Left colon (tissue), 2 donors: Measurements from ENCODE around the gene SEMA4A. TPM values are rescaled to one million over a fixed set of nuclear protein-coding genes. Genes with fewer than 3 reads are reported as not detected.

Experiments
- ATAC-seq: fragments of 200-7000 bp; cut with Tn5 transposase; one replicate; pipeline ENCODE4 v1.9.1; 2020; ENCODE audit warnings: mild to moderate bottlenecking, moderate library complexity
- DNase-seq, 2 donors: peaks; one replicate each; pipeline ENCODE4 v3.0.0-alpha.2; 2020
- intact Hi-C, 2 donors: fragments of 100-400 bp; cut with DNase I in 1 of 2; cut with micrococcal nuclease in 1 of 2; formaldehyde crosslinking; loops; one replicate each; pipeline versions ENCODE4 v1.11.2 to v1.14.0; 2022; cut with DNase I, micrococcal nuclease
- total RNA-seq, 2 donors: library from RNA; stranded (reverse); fragmentation: NEBNext Ultra II Directional; extraction: Animal tissue kit (Norgen Biotek cat#: 25700); gene quantifications; one replicate each; pipeline ENCODE4 v1.2.1, GENCODE V29; 2021
- donor health status: DM: no; HTN: no; CAD: no.
- donor health status: DM: yes; HTN: yes; CAD: no.

The SEMA4A gene
- total RNA-seq, 2 donors from 2014 or later: 3.5 to 6.5 TPM

DNA sequence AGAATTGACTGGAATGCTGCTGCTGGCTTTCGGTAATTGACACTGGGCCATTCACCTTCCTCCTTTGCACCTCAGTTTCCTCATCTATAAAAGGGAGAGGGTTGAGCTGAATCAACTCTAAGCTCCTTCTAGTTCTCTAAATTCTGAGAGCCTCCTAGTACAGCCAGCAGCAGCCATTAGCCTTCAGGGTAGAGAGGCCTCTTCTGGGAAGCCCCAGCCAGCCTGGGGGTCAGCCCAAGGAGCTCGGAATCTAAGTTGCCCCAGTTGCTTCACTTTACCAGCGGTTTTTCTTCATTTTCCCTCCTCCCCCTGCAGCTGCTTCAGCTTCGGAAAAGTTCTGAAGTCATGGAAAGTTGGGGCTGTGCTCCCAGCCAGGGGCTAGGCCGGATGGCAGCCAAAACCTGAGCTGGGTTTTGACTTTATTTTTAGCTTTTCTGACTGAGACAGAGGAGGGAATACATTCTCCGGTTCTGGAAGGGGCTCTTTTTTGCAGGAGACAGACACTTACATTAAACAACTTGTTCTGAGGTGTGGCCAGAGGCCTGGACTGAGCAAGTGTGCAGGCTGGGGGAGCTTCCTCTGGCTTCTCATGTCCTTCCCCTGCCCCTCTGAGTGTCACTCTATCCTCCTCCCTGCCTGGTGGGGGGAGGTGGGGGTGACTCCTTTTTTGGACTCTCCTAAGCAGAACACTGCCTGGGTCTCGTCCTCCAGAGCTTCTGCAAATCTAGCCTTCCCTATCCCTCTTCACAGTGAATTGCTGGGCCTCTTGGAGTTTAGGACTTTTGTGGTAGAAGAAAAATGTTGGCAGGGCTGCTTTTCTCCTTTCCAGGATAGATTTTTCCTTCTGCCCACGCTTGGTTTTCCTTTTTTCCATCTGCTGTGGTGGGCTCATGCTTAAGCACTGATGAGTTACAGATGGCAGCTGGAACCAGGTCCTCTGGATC lies 24.5 kb upstream of the SEMA4A start:
- intact Hi-C loops: loop anchor here in 1 of 2 donors (2.0 kb wide), 1 partner anchor 32 kb away; no protein-coding TSS in a partner anchor
- no peak for ATAC-seq
- DNase-seq: no peak

DNA sequence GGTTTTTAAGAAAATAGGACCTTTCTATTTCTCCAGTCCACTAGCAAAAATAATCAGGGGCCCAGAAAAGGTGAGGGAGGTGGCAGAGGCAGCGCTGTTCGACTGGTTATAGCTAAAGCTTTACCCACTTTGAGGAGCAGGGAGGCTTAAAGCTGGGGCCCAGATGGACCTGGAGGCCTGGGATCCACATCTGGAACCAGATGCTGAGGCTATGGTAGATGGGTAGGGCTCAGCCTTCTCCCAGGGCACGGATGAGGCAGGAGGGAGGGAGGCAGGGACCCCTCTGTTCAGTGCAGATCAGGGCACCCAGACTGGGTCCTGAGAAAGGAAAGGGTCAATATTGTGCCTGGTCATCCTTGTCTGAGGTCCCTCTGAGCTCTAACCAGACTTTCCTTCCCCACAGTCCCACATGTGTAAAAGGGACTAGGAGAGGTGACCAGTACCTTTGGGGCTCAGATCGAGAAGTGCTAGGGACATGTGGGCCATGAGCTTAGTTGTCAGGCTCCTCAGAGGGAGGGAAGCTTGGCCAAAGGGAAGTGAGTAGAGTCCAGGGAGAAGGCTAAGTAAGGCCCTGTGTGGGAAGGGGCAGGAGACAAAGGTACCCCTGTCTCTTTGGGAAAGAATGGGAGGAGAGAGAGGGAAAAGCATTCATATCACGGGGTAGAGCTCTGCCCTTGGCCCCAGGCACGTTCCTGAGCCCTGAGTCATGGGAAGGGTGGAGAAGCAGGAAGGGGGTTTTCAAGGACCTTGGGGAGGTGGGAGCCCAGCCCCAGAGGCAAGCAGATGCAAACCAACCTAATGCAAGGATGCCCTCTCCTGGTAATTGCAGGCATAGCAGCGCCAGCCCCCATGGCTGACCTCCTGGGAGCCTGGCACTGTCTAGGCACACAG lies 23.5 kb upstream of the SEMA4A start:
- ATAC-seq (peak; percentile 73), DNase-seq (peak; percentile 85 to 88)
- intact Hi-C loops: loop anchor here (2.0 kb wide), 1 partner anchor 33 kb away; no protein-coding TSS in a partner anchor

DNA sequence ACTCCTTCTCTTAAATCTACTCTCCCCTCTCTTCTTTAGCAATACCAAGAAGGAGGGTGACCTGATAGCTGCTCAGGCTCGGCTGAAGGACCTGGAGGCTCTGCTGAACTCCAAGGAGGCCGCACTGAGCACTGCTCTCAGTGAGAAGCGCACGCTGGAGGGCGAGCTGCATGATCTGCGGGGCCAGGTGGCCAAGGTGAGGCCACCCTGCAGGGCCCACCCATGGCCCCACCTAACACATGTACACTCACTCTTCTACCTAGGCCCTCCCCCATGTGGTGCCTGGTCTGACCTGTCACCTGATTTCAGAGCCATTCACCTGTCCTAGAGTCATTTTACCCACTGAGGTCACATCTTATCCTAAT lies 22.8 kb upstream of the SEMA4A start:
- ATAC-seq (peak; percentile 1), DNase-seq (no peak)
- intact Hi-C loops: loop anchor here in 1 of 2 donors (2.0 kb wide), 1 partner anchor 34 kb away; no protein-coding TSS in a partner anchor

DNA sequence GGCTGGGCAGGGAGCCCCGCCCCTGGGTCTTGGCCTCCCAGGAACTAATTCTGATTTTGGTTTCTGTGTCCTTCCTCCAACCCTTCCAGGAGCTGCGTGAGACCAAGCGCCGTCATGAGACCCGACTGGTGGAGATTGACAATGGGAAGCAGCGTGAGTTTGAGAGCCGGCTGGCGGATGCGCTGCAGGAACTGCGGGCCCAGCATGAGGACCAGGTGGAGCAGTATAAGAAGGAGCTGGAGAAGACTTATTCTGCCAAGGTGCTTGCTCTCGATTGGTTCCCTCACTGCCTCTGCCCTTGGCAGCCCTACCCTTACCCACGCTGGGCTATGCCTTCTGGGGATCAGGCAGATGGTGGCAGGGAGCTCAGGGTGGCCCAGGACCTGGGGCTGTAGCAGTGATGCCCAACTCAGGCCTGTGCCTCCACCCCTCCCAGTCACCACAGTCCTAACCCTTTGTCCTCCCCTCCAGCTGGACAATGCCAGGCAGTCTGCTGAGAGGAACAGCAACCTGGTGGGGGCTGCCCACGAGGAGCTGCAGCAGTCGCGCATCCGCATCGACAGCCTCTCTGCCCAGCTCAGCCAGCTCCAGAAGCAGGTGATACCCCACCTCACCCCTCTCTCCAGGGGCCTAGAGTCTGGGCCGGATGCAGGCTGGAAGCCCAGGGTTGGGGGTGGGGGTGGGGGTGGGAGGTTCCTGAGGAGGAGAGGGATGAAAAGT lies 18.5 kb upstream of the SEMA4A start:
- intact Hi-C loops: no loop called here
- no peak for DNase-seq
- ATAC-seq: no peak

DNA sequence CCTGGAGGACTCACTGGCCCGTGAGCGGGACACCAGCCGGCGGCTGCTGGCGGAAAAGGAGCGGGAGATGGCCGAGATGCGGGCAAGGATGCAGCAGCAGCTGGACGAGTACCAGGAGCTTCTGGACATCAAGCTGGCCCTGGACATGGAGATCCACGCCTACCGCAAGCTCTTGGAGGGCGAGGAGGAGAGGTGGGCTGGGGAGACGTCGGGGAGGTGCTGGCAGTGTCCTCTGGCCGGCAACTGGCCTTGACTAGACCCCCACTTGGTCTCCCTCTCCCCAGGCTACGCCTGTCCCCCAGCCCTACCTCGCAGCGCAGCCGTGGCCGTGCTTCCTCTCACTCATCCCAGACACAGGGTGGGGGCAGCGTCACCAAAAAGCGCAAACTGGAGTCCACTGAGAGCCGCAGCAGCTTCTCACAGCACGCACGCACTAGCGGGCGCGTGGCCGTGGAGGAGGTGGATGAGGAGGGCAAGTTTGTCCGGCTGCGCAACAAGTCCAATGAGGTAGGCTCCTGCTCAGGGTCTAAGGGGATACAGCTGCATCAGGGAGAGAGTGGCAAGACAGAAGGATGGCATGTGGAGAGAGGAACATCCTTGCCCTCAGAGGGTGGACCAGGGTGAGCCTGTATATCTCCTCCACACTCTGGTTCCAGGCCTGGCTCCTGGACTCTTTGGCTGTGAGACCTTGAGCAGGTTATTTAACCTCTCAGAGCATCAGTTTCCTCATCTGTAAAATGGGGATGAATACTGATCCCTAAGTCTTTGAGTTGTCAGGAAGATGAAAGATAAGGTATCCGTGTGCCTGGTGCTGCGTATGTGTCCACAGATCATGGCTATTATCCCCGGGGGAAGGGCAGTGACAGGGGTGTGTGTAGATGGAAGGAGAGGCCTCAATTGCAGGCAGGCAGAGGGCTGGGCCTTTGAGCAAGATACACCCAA lies 17.2 kb upstream of the SEMA4A start:
- intact Hi-C loops: no loop called here
- no peak for DNase-seq
- no peak for ATAC-seq

DNA sequence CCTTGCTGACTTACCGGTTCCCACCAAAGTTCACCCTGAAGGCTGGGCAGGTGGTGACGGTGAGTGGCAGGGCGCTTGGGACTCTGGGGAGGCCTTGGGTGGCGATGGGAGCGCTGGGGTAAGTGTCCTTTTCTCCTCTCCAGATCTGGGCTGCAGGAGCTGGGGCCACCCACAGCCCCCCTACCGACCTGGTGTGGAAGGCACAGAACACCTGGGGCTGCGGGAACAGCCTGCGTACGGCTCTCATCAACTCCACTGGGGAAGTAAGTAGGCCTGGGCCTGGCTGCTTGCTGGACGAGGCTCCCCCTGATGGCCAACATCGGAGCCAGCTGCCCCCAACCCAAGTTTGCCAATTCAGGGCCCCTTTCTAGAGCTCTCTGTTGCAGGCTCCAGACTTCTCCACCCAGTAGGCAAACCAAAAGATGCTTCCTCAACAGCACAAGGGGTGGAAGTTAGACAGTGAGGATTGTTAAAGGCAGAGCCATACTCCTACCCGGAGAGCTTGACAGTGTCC lies 16.4 kb upstream of the SEMA4A start:
- intact Hi-C loops: no loop called here

DNA sequence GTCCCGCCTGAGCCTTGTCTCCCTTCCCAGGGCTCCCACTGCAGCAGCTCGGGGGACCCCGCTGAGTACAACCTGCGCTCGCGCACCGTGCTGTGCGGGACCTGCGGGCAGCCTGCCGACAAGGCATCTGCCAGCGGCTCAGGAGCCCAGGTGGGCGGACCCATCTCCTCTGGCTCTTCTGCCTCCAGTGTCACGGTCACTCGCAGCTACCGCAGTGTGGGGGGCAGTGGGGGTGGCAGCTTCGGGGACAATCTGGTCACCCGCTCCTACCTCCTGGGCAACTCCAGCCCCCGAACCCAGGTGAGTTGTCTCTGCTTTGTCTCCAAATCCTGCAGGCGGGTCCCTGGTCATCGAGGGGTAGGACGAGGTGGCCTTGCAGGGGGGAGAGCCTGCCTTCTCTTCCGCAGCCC lies 14.9 kb upstream of the SEMA4A start:
- DNase-seq: no peak
- ATAC-seq: no peak

More for the DNA sequence above, 16.4 kb upstream of the SEMA4A start:
- DNase-seq (no peak), ATAC-seq (no peak)

DNA sequence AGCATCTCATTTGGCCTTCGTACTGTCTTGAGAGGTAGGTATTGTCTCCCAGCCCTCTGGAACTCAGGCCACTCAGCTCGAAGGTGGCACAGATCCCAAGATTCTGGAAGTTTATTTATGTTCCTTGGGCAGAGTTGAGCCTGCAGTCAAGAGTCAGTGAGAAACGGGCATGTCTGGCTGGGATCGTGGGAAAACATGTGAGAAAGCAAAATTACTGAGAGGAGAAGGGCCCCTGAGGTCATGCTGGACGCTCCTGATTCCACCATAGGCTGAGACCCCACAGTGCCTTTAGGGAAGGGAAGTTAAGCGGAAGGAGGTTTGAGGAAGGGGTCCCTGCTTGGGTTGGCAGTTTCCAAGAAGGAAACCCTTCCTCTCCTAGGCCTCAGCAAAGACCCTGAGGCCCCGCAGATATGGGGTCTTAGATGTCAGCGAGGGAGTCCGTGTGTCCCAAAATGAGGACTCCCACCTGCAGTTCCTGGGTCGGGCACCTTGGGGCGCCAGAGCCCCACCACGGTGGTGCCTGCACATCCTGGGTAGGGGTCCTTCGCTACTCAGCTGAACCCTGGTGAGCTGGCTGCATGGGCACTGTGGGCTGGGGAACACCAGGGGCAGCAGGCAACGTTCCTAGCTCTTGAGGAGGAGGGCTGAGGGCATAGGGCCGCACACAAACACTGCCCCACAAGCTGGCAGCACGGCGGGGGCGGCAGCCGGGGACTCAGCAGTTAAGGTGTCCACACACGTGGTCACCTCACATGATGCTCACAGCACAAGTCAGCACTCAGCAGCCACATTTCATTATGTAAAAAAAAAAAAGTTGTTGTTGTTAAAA lies 12.3 kb upstream of the SEMA4A start:
- DNase-seq: no peak
- ATAC-seq: peak; percentile 25
- intact Hi-C loops: no loop called here

More for the DNA sequence above, 14.9 kb upstream of the SEMA4A start:
- intact Hi-C loops: no loop called here

DNA sequence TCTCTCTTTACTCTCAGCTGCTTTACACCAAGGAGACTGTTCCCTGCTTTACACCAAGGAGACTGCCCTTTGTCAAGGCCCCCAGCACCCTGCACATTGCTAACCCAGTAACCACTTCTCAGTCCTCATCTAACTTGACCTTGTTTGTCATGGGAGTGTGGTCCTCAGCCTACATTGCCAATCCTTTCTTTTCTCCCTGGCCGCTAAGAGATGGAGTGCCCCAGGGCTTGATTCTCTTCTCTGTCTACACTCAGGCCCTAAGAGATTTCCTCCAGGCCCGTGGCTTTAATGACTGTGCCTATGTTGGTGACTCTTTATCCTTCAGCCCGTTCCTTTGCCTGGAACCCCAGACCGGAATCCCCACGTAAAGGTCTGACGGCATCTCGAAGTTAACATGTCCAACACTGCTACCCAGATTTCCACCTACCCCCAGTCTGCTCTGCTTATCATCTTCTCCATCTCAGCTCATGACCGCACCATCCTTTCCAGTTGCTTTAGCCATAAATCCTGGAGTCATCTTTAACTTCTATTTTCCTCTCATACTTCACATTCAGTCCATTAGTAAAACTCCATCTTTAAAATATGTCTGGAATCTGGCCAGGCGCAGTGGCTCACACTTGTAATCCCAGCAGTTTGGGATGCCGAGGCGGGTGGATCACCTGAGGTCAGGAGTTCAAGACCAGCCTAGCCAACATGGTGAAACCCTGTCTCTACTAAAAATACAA lies 9.5 kb upstream of the SEMA4A start:
- DNase-seq (no peak), ATAC-seq (no peak)
- intact Hi-C loops: no loop called here

DNA sequence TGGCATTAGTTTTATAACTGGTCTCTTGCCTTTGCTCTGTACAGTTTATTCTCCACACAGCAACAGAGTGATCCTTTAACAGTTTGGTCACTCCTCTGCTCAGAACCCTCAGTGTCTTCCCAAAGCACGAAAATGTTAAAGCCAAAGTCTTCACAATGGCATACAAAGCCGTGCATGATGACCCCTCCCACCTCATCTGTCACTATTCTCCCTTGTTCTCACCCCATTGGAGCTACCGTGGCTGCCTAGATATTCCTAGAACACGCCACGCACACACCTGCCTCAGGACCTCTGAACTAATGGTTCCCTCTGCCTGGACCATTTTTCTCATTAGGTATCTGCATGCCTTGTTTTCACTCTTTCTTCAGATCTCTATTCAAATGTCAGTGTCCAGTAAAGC lies 8.6 kb upstream of the SEMA4A start:
- intact Hi-C loops: loop anchor here (5.0 kb wide), 1 partner anchor 83 kb away; no protein-coding TSS in a partner anchor
- ATAC-seq: no peak

DNA sequence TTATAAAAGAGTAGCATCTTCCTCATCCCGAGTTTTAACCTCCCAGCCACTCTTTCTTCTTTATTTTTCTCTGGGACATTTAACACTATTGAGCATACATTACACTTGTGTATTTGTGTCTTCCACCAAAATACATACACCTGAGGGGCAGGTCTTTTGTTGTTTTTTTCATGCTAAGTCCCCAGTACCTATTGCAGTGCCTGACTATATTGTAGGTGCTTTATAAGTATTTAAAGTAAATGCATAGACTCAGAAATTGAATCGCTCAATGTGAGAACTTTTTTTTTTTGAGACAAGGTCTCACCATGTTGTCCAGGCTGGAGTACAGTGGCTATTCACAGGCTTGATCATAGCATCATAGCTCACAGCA lies 7.8 kb upstream of the SEMA4A start:
- intact Hi-C loops: loop anchor here (5.0 kb wide), 1 partner anchor 82 kb away; no protein-coding TSS in a partner anchor
- ATAC-seq (no peak), DNase-seq (no peak)

More for the DNA sequence above, 8.6 kb upstream of the SEMA4A start:
- no peak for DNase-seq

DNA sequence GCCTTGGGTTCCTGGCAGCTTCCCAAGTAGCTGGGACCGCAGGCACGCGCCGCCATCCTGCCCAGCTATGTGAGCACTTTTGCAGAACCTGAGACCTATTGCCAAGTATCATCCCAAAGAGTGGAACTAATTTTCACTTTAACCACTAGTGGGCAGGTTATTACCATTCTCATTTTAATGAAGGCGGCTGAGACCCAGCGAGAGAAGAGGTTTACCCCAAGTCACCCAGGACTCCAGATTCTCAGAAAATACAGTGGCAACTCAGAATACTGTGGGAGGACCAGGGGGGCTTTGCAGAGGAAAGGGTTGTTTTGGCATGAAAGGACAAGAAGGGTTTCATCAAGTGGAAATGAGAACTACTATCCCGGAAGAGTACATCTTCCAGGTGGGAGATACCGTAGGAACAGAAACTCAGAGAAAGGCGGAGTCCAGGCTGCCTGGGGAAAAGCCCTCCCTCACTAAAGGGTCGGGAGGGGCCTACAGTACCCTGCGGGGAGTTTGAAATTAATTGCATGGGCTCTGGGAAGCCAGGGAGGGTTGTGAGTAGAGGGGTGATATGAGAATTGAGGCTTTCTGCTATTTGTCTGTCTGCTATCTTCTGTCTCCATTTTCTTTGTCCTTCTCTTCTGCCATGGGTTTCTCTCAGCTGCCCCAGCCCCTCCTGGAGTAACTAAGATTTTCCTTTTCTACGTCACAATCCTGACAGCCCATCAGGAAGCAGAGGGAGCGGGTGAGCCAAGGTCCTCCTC lies 7.2 kb upstream of the SEMA4A start:
- peak; percentile 66 for DNase-seq
- ATAC-seq: peak; percentile 78
- intact Hi-C loops: loop anchor here (5.0 kb wide), 1 partner anchor 81 kb away; no protein-coding TSS in a partner anchor

DNA sequence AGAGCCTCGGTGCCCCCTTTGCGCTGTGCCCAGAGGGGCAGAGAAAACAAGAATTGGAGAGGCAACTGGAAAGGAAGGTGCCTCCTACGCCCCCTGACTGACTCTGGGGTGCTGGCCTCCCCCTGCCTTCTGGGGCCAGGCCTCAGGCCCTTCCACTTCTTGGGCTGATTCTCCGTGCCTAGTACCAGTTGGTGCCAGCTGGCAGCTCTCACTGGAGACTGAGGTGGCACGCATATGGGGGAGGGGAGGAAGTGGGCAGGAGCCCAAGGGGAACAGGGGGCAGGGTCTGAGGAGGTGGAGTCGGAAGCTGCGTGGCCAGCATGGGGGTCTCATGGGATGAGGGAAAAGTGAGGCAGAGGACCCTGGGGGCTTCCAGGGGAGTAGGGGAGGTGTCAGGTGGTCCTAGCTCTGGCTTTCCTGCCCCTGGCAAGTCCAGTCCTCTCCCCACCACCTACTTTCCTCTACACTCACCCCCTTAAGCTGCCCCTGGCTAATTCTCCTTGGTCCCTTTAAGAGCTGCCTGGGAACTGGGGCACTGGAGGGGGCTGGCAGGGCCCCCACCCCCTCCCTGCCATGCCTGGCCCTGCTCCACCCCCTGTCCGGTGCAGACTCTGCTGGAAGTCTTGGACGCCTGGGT lies 6.5 kb upstream of the SEMA4A start:
- intact Hi-C loops: loop anchor here (5.0 kb wide), 1 partner anchor 80 kb away; no protein-coding TSS in a partner anchor
- ATAC-seq: no peak

DNA sequence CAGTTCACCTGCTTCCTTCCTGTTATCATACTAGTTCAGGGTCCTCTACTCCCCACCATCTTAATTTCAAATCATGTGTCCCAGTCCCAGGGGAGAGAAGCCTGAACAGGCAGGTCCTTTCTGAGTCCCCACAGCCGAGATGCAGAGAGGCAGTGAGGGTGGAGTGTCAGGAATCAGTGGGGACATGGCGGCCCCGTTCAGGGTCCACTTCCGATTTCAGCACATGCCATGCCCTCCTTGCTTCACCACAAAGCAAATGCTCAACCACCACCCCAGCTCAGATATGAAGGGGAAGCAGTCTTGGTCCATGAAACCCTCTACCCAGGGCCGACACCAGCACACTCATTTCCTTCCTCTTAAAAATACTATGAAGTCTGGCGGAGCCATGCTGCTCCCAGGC lies 5.2 kb upstream of the SEMA4A start:
- DNase-seq (no peak), ATAC-seq (no peak)
- intact Hi-C loops: loop anchor here (5.0 kb wide), 1 partner anchor 79 kb away; no protein-coding TSS in a partner anchor

More for the DNA sequence above, 6.5 kb upstream of the SEMA4A start:
- DNase-seq: no peak
